ENCODE measurements around the gene MAFB.

- no peak for TF ChIP-seq CTCF (IDR thresholded peaks at IDR 0.05)
- TF ChIP-seq POLR2A (IDR thresholded peaks at IDR 0.05), result no peak
Measured at GRCh38 chr20:40704828-40705227, 15.8 kb upstream of the MAFB start.
